A549 (cell line): ENCODE measurements around the gene ANKRD23. TPM values are rescaled to one million over a fixed set of nuclear protein-coding genes. Genes with fewer than 3 reads are reported as not detected.

Source experiments
- ATAC-seq, 2 experiments: fragments of 200-7000 bp in 1 of 2; fragments of >200 bp in 1 of 2; cut with Nextera tagmentation in 1 of 2; cut with Tn5 transposase in 1 of 2; 3 replicates each; pipeline versions ENCODE4 v1.8.0 to v1.9.1; 2018 to 2020; ENCODE audit warnings: mild to moderate bottlenecking in 1 of 2, moderate library complexity in 1 of 2
- CTCF ChIA-PET: fragments of 300-600 bp; sonication (Branson Sonifier 250); formaldehyde crosslinking; extraction: SDS; loops from one replicate; lab custom pipeline; 2021; ENCODE audit warnings: antibody characterized with exemption, inconsistent platforms; lab: Yijun Ruan, JAX
- POLR2A ChIA-PET: fragments of 350-600 bp; formaldehyde crosslinking; extraction: SDS; loops from one replicate; lab custom pipeline; 2021; ENCODE audit warnings: antibody characterized with exemption, inconsistent platforms; lab: Yijun Ruan, JAX
- DNase-seq, 2 experiments: peaks; one replicate each; pipeline versions ENCODE4 v3.0.0 to v3.0.0-alpha.2; 2011 to 2016; ENCODE audit warnings: low read depth in 1 of 2, low spot score in 1 of 2
- FAIRE-seq: peaks from 2 replicates; lab custom pipeline; 2011; peaks lifted over from hg19 to GRCh38; lab: Jason Lieb, UNC
- H3K27ac ChIP-seq, 2 experiments: fragments of >200 bp; sonication (Bioruptor Twin); formaldehyde crosslinking; 3 replicates each; pipeline ENCODE4 v1.5.1; 2016 to 2017
- H3K4me1 ChIP-seq: fragments of >200 bp; sonication (Bioruptor Twin); formaldehyde crosslinking; 3 replicates; pipeline ENCODE4 v1.6.1; 2016
- H3K4me2 ChIP-seq: fragments of >200 bp; sonication (Bioruptor Twin); formaldehyde crosslinking; 3 replicates; pipeline ENCODE4 v1.6.1; 2016
- H3K4me3 ChIP-seq: fragments of >200 bp; sonication (Bioruptor Twin); formaldehyde crosslinking; 3 replicates; pipeline ENCODE4 v1.5.1; 2016
- H3K9me3 ChIP-seq: fragments of >200 bp; sonication (Bioruptor Twin); formaldehyde crosslinking; 3 replicates; pipeline ENCODE4 v1.6.1; 2016
- CHD4 ChIP-seq: fragments of 200-600 bp; sonication (generic); IDR thresholded peaks from 2 replicates; pipeline ENCODE4 v1.6.1; 2016; ENCODE audit warnings: antibody characterized with exemption, mild to moderate bottlenecking, borderline replicate concordance
- CTCF ChIP-seq: fragments of >200 bp; sonication (Bioruptor Twin); formaldehyde crosslinking; IDR thresholded peaks from 3 replicates; pipeline ENCODE4 v1.5.1; 2016
- E2F6 ChIP-seq: IDR thresholded peaks from 2 replicates; pipeline ENCODE4 v1.6.1; 2012; ENCODE audit warnings: low read depth, borderline replicate concordance
- ESRRA ChIP-seq: fragments of 150-350 bp; IDR thresholded peaks from 2 replicates; pipeline ENCODE4 v1.6.1; 2014; ENCODE audit warnings: mild to moderate bottlenecking, low read length, borderline replicate concordance
- FOSL2 ChIP-seq, 2 experiments: fragments of 450-650 bp in 1 of 2; fragments of >200 bp in 1 of 2; sonication (Bioruptor Twin) in 1 of 2; formaldehyde crosslinking; IDR thresholded peaks; 2 replicates each; pipeline versions ENCODE4 v1.5.0 to v1.6.1; 2016 to 2020; ENCODE audit warnings: mild to moderate bottlenecking in 1 of 2, moderate library complexity in 1 of 2
- GATA3 ChIP-seq: IDR thresholded peaks from 2 replicates; pipeline ENCODE4 v1.6.1; 2012; ENCODE audit warnings: borderline replicate concordance
- HDAC2 ChIP-seq: fragments of 200-600 bp; sonication (generic); IDR thresholded peaks from 2 replicates; pipeline ENCODE4 v1.6.1; 2016
- HES2 ChIP-seq: fragments of >200 bp; sonication (Bioruptor Twin); formaldehyde crosslinking; IDR thresholded peaks from 2 replicates; pipeline ENCODE4 v1.6.1; 2016
- HOXB13 ChIP-seq: fragments of 250-450 bp; sonication (Bioruptor Pico); IDR thresholded peaks from 2 replicates; pipeline ENCODE4 v1.5.0; 2020; ENCODE audit warnings: low read depth, mild to moderate bottlenecking, moderate library complexity
- KDM1A ChIP-seq: fragments of 200-600 bp; sonication (generic); IDR thresholded peaks from 2 replicates; pipeline ENCODE4 v1.6.1; 2016; ENCODE audit warnings: low read depth, mild to moderate bottlenecking
- KDM5A ChIP-seq: fragments of 200-600 bp; sonication (generic); IDR thresholded peaks from 2 replicates; pipeline ENCODE4 v1.6.1; 2016; ENCODE audit warnings: antibody characterized with exemption, mild to moderate bottlenecking
- NFE2L2 ChIP-seq: fragments of 150-350 bp; conservative IDR thresholded peaks from 2 replicates; pipeline ENCODE4 v1.6.1; 2014; ENCODE audit warnings: low read length
- NPAS2 ChIP-seq: fragments of 250-450 bp; sonication (Bioruptor Pico); IDR thresholded peaks from 2 replicates; pipeline ENCODE4 v1.8.0; 2022; ENCODE audit warnings: mild to moderate bottlenecking, moderate library complexity, borderline replicate concordance
- NR3C1 ChIP-seq: fragments of >200 bp; sonication (Bioruptor Twin); formaldehyde crosslinking; IDR thresholded peaks from 3 replicates; pipeline ENCODE4 v1.6.1; 2017
- POLR2A ChIP-seq: IDR thresholded peaks from 2 replicates; pipeline ENCODE4 v1.6.1; 2012; ENCODE audit warnings: mild to moderate bottlenecking, low read length
- POLR2AphosphoS2 ChIP-seq: conservative IDR thresholded peaks from 2 replicates; pipeline ENCODE4 v1.6.1; 2012; ENCODE audit warnings: low read length, improper control_type of control experiment, inconsistent platforms
- RAD21 ChIP-seq, 2 experiments: fragments of >200 bp in 1 of 2; sonication (Bioruptor Twin) in 1 of 2; formaldehyde crosslinking in 1 of 2; IDR thresholded peaks in 1 of 2; conservative IDR thresholded peaks in 1 of 2; 2 replicates in 1 of 2; 3 replicates in 1 of 2; pipeline ENCODE4 v1.6.1; 2012 to 2018; ENCODE audit warnings: inconsistent platforms in 1 of 2
- REST ChIP-seq: fragments of 200-600 bp; sonication (generic); IDR thresholded peaks from 2 replicates; pipeline ENCODE4 v1.6.1; 2016; ENCODE audit warnings: antibody characterized with exemption, mild to moderate bottlenecking, moderate library complexity
- RFX5 ChIP-seq: fragments of 450-650 bp; IDR thresholded peaks from 2 replicates; pipeline ENCODE4 v1.7.1; 2014; ENCODE audit warnings: antibody characterized with exemption, mild to moderate bottlenecking, moderate library complexity
- RNF2 ChIP-seq: fragments of 200-600 bp; sonication (generic); IDR thresholded peaks from 2 replicates; pipeline ENCODE4 v1.6.1; 2016; ENCODE audit warnings: low read depth, mild to moderate bottlenecking, antibody characterized with exemption, moderate library complexity, borderline replicate concordance
- TFCP2L1 ChIP-seq: fragments of 250-450 bp; sonication (Bioruptor Pico); IDR thresholded peaks from 2 replicates; pipeline ENCODE4 v1.5.0; 2021; ENCODE audit warnings: mild to moderate bottlenecking
- ZFP36 ChIP-seq: fragments of 450-650 bp; IDR thresholded peaks from 2 replicates; pipeline ENCODE4 v1.6.1; 2014; ENCODE audit warnings: borderline replicate concordance; ENCODE audit not compliant: partially characterized antibody
- ZSCAN20 ChIP-seq: fragments of 250-450 bp; sonication (Bioruptor Pico); IDR thresholded peaks from 2 replicates; pipeline ENCODE4 v1.8.0; 2022; ENCODE audit warnings: mild to moderate bottlenecking, moderate library complexity
- WGBS: methylation state at CpG from one replicate; pipeline ENCODE4 v1.1.6; 2017; ENCODE audit errors: missing lambda C conversion rate; 5-methylcytosine and 5-hydroxymethylcytosine counted together
- polyA plus RNA-seq, 4 experiments: library from polyadenylated mRNA; depleted of rRNA in 3 of 4; stranded (reverse); fragments of >200 nt; fragmentation: RNase III in 1 of 4; extraction: RNeasy Plus Mini Kit Qiagen cat#74134 plus additional on column Dnase treatment in 1 of 4; gene quantifications; 2 replicates in 3 of 4; 3 replicates in 1 of 4; pipeline ENCODE4 v1.2.3, GENCODE V29; 2011 to 2017
- TF ChIP-seq, protein P1 (sequence below): fragments of 250-450 bp; sonication (Bioruptor Pico); IDR thresholded peaks from 2 replicates; pipeline ENCODE4 v1.5.0; 2020; ENCODE audit warnings: low read depth, mild to moderate bottlenecking, moderate library complexity
- TF ChIP-seq, protein P2 (sequence below): fragments of 250-450 bp; sonication (Bioruptor Pico); IDR thresholded peaks from 2 replicates; pipeline ENCODE4 v1.5.0; 2021; ENCODE audit warnings: mild to moderate bottlenecking, moderate library complexity, borderline replicate concordance

The ANKRD23 gene
- polyA plus RNA-seq, 2 of the 4 experiments (the other 2 are of a cell fraction): 1.9 to 2.4 TPM

- 87% methylated on average over 7 of the region's 8 CpGs for WGBS
- no peak for DNase-seq
- Histone ChIP-seq H3K9me3 (no peaks in the 10 kb centered on the region), H3K4me3 (no peak overlapping the region), H3K4me2 (no peak overlapping the region), H3K4me1 (no peaks in the 10 kb centered on the region), H3K27ac (no peak overlapping the region)
- POLR2A ChIA-PET: no interaction called here
- ATAC-seq: no peak
- no peak for FAIRE-seq
- CTCF ChIA-PET: interaction anchor here (1.2 to 1.7 kb wide), 3 partner anchors 8 to 14 kb away, joined by 3 to 5 read pairs (median 5); no protein-coding TSS in a partner anchor
- no peak for TF ChIP-seq GATA3
- TF ChIP-seq NFE2L2: no peak
- no peak for TF ChIP-seq KDM5A
- no peak for TF ChIP-seq RNF2
- TF ChIP-seq RAD21 (conservative IDR thresholded peaks at IDR 0.05 in 1 of 2, IDR thresholded peaks at IDR 0.05 in 1 of 2): no peak
- TF ChIP-seq CTCF: no peak
- no peak for TF ChIP-seq NPAS2 (CRISPR knock-in tag)
- TF ChIP-seq, protein P1, sequence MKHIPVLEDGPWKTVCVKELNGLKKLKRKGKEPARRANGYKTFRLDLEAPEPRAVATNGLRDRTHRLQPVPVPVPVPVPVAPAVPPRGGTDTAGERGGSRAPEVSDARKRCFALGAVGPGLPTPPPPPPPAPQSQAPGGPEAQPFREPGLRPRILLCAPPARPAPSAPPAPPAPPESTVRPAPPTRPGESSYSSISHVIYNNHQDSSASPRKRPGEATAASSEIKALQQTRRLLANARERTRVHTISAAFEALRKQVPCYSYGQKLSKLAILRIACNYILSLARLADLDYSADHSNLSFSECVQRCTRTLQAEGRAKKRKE: no peak
- no peak for TF ChIP-seq HES2
- no peak for TF ChIP-seq KDM1A
- no peak for TF ChIP-seq HDAC2
- TF ChIP-seq CHD4: no peak
- TF ChIP-seq ZSCAN20 (CRISPR knock-in tag): no peak
- TF ChIP-seq, protein P2, sequence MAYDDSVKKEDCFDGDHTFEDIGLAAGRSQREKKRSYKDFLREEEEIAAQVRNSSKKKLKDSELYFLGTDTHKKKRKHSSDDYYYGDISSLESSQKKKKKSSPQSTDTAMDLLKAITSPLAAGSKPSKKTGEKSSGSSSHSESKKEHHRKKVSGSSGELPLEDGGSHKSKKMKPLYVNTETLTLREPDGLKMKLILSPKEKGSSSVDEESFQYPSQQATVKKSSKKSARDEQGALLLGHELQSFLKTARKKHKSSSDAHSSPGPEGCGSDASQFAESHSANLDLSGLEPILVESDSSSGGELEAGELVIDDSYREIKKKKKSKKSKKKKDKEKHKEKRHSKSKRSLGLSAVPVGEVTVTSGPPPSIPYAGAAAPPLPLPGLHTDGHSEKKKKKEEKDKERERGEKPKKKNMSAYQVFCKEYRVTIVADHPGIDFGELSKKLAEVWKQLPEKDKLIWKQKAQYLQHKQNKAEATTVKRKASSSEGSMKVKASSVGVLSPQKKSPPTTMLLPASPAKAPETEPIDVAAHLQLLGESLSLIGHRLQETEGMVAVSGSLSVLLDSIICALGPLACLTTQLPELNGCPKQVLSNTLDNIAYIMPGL (CRISPR knock-in tag): no peak
- TF ChIP-seq ESRRA: no peak
Measured at GRCh38 chr2:96882906-96883305, 39.1 kb upstream of the ANKRD23 start.

- ChIA-PET CTCF (interaction anchor here (1.0 to 1.7 kb wide), 4 partner anchors 9 to 14 kb away, joined by 3 to 5 read pairs (median 5); no protein-coding TSS in a partner anchor), POLR2A (no interaction called here)
- Histone ChIP-seq H3K27ac (no peak overlapping the region), H3K4me1 (no peaks in the 10 kb centered on the region), H3K9me3 (no peaks in the 10 kb centered on the region), H3K4me2 (no peak overlapping the region), H3K4me3 (no peak overlapping the region)
- WGBS: 52% methylated on average over 5 of the region's 12 CpGs
- TF ChIP-seq POLR2AphosphoS2 (no peak), FOSL2 (IDR thresholded peaks at IDR 0.05) (no peak), FOSL2 (CRISPR knock-in tag; IDR thresholded peaks at IDR 0.05) (no peak), NFE2L2 (no peak), ZFP36 (no peak), TFCP2L1 (no peak), POLR2A (no peak), RFX5 (no peak), ESRRA (no peak), NR3C1 (no peak), HOXB13 (CRISPR knock-in tag) (no peak), E2F6 (no peak), REST (no peak), KDM1A (no peak), ZSCAN20 (CRISPR knock-in tag) (no peak)
- FAIRE-seq (no peak), ATAC-seq (no peak), DNase-seq (no peak)
Measured at GRCh38 chr2:96882230-96882629, 38.4 kb upstream of the ANKRD23 start.
